Non-pigmented ciliary epithelial cell (primary cell): ENCODE measurements around the gene RPL9.
"Not testable (repeated sequence)": the region's sequence is repeated elsewhere in the genome, so short reads cannot be mapped to it uniquely, and the experiment has no call there.

Experiments
- DNase-seq: peaks from one replicate; pipeline ENCODE4 v3.0.0-alpha.2; 2010; ENCODE audit warnings: low read depth

Gene RPL9

GRCh38 chr4:39466747-39467146, 8.0 kb upstream of the RPL9 start:
- no peak for DNase-seq

GRCh38 chr4:39464886-39465501, 6.3 kb upstream of the RPL9 start:
- DNase-seq: peak; percentile 78

GRCh38 chr4:39458161-39458504, 589 bp downstream of the RPL9 start:
- not testable (repeated sequence) for DNase-seq

- DNase-seq: no peak
Observed at GRCh38 chr4:39456946-39457763, 1.6 kb downstream of the RPL9 start.

- DNase-seq: no peak
Observed at GRCh38 chr4:39455486-39455885, 3.2 kb downstream of the RPL9 start.

- no peak for DNase-seq
Observed at GRCh38 chr4:39453738-39454137, 5.0 kb downstream of the RPL9 start.

- DNase-seq: no peak
Observed at GRCh38 chr4:39452860-39453587, 5.7 kb downstream of the RPL9 start.

- no peak for DNase-seq
Observed at GRCh38 chr4:39452153-39452859, 6.4 kb downstream of the RPL9 start.

- no peak for DNase-seq
Observed at GRCh38 chr4:39451423-39452023, 7.2 kb downstream of the RPL9 start.

- DNase-seq: no peak
Observed at GRCh38 chr4:39450618-39451017, 8.1 kb downstream of the RPL9 start.

- no peak for DNase-seq
Observed at GRCh38 chr4:39446842-39447573, 11.7 kb downstream of the RPL9 start.

GRCh38 chr4:39446483-39446841, 12.3 kb downstream of the RPL9 start:
- DNase-seq: no peak

GRCh38 chr4:39442998-39443397, 15.7 kb downstream of the RPL9 start:
- DNase-seq: no peak

GRCh38 chr4:39441593-39441992, 17.1 kb downstream of the RPL9 start:
- no peak for DNase-seq

- no peak for DNase-seq
Observed at GRCh38 chr4:39435659-39436563, 22.8 kb downstream of the RPL9 start.

GRCh38 chr4:39433878-39434492, 24.7 kb downstream of the RPL9 start:
- no peak for DNase-seq

GRCh38 chr4:39429476-39430334, 29.0 kb downstream of the RPL9 start:
- no peak for DNase-seq

GRCh38 chr4:39427520-39428114, 31.1 kb downstream of the RPL9 start:
- no peak for DNase-seq

- no peak for DNase-seq
Observed at GRCh38 chr4:39426728-39427127, 32.0 kb downstream of the RPL9 start.
